AG04449 (cell line): ENCODE measurements around the gene OR4S2.

Experiments used
- CTCF ChIA-PET: fragments of 350-600 bp; formaldehyde crosslinking; extraction: SDS; loops from one replicate; lab custom pipeline; 2021; ENCODE audit warnings: antibody characterized with exemption; lab: Yijun Ruan, JAX
- POLR2A ChIA-PET: fragments of 400-600, 350-600 bp; formaldehyde crosslinking; extraction: SDS; loops from one replicate; lab custom pipeline; 2020; ENCODE audit warnings: antibody characterized with exemption, inconsistent platforms; lab: Yijun Ruan, JAX
- DNase-seq: peaks from one replicate; pipeline ENCODE4 v3.0.0-alpha.2; 2010; ENCODE audit warnings: low read depth, low spot score
- H3K4me3 ChIP-seq: 2 replicates; pipeline ENCODE4 v1.5.1; 2011; ENCODE audit warnings: low read depth, mild to moderate bottlenecking, control low read depth, low read length
- CTCF ChIP-seq: IDR thresholded peaks from one replicate; pipeline ENCODE4 v1.5.1; 2011; ENCODE audit warnings: mild to moderate bottlenecking, moderate library complexity, low read length, control low read depth, inconsistent platforms; ENCODE audit not compliant: insufficient read depth; ENCODE audit errors: missing control alignments

The OR4S2 gene

GRCh38 chr11:55658031-55658573 lies 10.0 kb downstream of the OR4S2 start:
- H3K4me3 ChIP-seq, result no peak overlapping the region
- no peak for DNase-seq
- POLR2A ChIA-PET, result no interaction called here

GRCh38 chr11:55658608-55659007 lies 10.5 kb downstream of the OR4S2 start:
- ChIA-PET POLR2A (no interaction called here), CTCF (no interaction called here)
- no peak for DNase-seq
- no peak for TF ChIP-seq CTCF
- no peak overlapping the region for H3K4me3 ChIP-seq

More at GRCh38 chr11:55658031-55658573, 10.0 kb downstream of the OR4S2 start:
- CTCF ChIA-PET, result no interaction called here
- TF ChIP-seq CTCF, result no peak

DNA sequence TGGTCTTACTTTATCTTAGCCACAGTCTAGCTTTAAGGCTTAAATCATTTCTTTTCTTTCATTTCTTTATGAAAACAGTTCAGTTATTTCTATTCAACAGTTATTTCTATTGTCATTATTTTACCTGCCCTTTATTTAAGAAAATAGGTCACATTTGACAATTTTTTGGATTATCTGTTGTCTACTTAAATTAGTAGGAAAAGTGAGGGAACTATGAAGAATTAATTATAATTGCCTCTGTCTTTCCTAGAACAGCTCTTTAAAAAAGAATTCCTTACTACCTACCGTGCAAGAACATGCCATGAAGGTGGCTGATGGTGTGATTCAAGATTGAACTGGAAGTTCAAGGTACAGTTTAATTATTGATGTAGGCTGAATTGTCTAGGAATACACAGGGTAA lies 13.8 kb downstream of the OR4S2 start, which contains the start of gene OR4C6:
OR4C6 (plus strand) TSS at position 301 of the 400 bp plus-strand sequence. CDS start 2,966 bp downstream, outside the sequence.
- TF ChIP-seq CTCF, result no peak
- ChIA-PET CTCF (no interaction called here), POLR2A (no interaction called here)
- DNase-seq, result no peak
- no peak within 1 kb of the TSS for H3K4me3 ChIP-seq

DNA sequence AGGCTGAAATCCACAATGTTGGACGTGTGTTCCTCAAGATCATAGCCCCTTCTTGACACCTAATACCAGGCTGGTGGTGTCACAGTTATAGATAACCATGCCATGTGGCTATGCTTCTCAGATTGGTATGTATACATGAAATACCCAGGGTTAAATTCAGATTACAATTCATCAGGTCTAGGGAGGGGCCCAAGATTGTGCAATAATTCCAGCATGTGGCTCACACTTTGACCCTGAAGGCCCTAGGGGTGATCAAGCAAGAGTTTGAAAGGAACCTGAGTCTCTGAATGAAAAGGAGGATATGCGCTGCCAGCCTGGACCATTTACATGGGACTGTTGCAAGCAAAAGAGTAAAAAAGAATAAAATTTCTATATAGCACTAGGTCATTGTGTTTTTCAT lies 21.2 kb downstream of the OR4S2 start:
- CTCF ChIA-PET, result no interaction called here
- POLR2A ChIA-PET, result no interaction called here
- no peak for DNase-seq
- no peak for TF ChIP-seq CTCF
- H3K4me3 ChIP-seq, result no peak overlapping the region

DNA sequence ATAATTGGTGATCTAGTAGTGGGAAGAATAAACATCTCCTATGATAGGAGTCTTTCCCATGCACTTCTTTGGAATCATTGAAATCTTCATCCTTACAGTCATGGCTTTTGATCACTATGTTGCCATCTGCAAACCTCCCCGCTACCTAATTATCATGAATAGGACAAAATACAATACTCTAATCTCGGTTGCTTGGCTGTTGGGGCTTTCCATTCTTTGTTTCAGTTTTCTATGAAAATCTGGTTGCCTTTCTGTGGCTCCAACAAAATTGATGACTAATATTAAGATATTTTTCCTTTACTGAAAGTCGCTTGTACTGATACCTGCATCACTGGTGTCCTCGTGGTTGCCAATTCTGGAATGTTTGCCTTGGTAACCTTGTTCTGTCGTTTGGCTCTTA lies 25.7 kb downstream of the OR4S2 start:
- H3K4me3 ChIP-seq, result no peak overlapping the region
- CTCF ChIA-PET, result no interaction called here
- POLR2A ChIA-PET, result no interaction called here
- TF ChIP-seq CTCF, result no peak
- no peak for DNase-seq

DNA sequence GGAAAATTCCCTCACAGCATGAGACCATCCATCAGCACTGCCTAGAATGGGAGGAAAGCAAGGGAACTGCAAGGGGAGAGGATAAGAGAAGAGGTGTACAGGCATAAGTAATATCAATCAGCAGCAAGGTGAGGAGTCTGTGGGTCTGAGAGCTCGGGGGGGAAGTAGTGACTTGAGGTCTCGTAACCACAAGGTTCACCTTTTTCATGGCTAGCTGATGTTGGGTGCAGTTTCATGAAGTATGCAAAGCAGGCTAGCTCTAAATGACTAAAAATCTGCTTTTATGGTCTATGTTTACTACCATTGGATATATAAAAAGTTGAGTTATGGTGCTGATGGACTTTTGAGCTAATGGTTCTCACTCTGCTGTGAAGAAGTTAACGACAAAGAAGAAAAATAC lies 49.7 kb downstream of the OR4S2 start:
- POLR2A ChIA-PET, result no interaction called here
- TF ChIP-seq CTCF, result no peak
- CTCF ChIA-PET, result no interaction called here
- no peak overlapping the region for H3K4me3 ChIP-seq
- no peak for DNase-seq
